IPS-NIHi11 (cell line): ENCODE measurements around the gene RNASE4.
"Not testable (repeated sequence)": the region's sequence is repeated elsewhere in the genome, so short reads cannot be mapped to it uniquely, and the experiment has no call there.

ENCODE experiments used
- DNase-seq: peaks from one replicate; pipeline ENCODE4 v3.0.0; 2012; ENCODE audit warnings: mixed read lengths, low spot score

The RNASE4 gene

GRCh38 chr14:20683891-20684661 is at the start of gene RNASE4:
TSS of gene RNASE4 (plus strand) at chr14:20684560. CDS start at chr14:20699372, 14,812 bp downstream.
- peak; percentile 64 for DNase-seq

DNA sequence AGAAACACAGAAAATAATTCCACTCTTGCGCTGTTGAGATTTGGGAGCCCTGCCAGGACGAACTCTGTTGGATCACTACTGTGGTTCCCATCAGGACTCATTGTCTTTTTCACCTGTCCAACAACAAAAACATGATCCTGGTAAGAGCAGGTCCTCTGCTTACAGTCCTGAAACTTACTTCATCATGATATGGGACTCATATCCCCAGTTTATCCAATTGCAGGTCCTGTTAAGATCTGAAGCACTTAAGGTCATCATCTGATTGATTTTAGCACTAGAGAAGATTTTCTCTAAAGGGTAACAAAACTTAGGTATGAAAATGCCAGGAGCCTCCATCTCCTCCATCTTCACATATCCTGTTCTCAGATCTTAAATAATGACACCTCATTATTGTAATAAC is 42.8 kb upstream of the RNASE4 start, which contains the start of gene OR6S1:
TSS of gene OR6S1 (minus strand) at position 101 of the 400 bp plus-strand sequence. CDS start at position 101, 0 bp downstream.
- no peak for DNase-seq

DNA sequence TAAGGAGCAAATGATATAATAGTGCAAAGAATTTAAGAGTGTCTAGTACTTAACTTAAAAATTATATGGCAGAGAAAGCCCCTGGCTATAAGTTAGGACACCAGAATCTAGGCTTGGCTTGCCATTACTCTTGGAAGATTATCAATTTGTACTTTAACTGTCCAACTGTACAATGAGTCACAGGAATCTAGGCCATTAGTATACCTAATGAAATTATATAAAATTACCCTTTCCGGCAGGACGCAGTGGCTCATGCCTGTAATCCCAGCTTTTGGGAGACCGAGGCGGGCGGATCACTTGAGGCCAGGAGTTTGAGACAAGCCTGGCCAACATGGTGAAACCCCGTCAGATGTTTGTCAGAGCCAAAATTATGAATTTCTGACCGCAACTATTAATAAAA is 42.2 kb upstream of the RNASE4 start:
- no peak for DNase-seq

DNA sequence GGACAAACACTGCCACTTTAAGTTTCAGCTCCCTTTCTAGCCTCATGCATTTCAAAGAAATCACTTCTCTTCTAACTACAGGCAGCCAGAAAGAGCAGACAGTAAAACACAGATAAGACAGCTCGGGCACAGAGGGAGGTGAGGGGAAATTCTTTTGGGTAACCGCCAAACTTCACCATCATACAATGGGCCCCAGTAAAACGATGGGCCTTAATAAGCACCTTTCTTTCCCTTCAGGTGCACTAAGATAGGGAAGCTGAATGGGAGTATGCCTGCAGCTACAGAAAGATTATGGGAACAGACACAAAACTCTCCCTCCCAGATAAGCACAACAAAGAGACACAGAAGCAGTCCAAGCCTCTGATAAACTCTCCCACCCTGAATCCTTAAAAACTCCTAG is 41.6 kb upstream of the RNASE4 start:
- DNase-seq: not testable (repeated sequence)

DNA sequence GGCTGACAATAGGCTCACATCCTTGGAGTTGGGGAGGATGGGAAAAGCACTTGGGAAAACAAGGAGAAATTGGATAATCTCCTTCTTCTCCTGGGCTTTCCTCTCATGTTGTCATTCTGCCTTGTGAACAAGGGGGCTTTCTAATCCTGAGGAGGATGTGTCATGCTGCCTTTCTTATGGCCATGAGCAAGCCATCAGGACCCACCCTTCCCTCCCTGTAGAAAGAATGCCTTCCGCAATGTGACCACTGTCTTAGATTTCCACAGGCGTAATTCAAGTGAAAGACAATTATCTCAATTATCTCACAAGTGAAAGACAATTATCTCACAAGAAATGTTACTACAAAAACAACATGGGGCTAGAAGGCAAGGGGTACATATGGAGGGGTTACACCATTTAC is 39.8 kb upstream of the RNASE4 start:
- DNase-seq: no peak

GRCh38 chr14:20645481-20645880 is 38.9 kb upstream of the RNASE4 start:
- no peak for DNase-seq

DNA sequence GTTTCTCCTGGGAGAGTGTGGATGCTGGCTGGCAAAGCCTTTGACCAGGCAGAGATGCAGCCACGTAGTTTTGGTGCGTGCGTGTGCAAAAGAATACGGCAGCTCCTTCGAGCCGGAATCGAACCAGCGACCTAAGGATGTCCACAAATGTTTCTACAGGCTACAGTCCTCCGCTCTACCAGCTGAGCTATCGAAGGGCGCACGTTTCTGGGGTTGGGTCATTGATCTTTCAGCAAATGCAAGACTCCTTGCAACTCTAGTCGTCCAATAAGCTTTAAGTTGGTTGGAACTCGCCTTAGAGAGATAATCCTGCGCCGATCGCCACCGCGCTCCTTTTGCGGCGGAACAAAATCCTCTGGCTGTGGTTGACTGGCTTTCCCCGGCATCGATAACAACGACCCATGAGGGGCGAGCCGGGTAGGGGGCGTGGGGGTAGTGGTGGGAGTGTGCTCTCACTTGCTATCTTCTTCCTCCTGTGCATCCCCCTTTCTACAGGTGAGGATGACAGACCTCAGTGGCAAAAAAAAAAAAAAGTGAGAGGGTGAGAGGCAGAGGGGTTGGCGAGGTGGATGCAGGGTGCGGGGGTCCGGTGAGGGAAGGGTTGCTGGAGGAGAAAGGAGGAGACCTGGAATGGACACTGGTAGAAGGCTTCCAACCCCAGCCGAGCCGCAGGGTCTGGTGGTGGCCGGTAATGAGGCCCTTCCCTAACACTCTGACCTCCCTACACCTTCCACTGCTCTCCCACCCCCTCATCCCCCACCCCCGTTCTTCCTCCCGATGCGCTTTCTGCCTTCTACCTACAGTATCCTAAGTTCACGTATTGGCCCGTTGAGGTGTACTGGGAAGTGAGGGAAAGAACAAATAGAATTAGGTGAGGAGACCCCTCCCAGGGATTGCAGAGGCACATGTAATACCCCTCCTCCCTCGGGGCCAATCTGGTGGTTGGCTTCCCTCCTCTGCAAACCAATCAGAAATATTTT is 31.1 kb upstream of the RNASE4 start:
- DNase-seq: peak; percentile 53

DNA sequence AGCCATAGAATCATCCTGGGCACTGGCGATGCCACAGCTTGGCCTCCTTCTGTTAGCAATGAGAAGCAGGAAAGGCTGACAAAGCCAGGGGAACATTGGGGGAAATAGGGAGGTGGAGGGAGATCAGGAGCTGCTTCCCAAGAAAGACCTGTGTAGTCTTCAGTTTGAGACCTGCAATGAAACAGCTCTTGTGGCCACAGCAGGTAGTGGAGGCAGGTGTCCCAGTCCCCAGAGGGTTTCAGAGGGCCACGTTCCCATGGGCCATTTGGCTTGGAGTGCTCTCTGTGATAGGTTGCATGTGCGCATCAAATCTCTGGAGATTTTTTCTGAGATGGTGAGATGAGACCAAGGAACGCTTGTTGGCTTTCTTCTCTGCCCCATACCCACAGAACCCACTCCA is 28.5 kb upstream of the RNASE4 start:
- DNase-seq: no peak

DNA sequence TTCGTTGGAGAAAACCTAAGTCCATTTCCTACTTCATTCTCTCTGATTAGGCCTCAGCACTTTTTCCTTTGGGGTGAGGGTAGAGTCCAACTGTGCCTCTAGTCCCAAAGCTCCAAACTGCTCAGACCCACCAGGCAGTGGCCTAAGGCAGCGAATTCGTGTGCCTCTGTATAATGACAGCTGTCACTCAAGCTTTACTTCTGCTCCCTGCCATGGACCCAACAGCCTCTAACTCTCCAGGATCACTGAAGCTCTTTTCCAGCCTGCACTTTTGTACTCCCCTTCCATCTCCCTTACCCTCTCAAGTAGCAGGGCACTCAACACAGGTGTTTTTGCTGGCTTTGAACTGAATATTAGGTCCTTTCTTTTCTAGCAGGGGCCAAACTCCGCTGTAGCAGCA is 28.1 kb upstream of the RNASE4 start:
- DNase-seq: no peak

DNA sequence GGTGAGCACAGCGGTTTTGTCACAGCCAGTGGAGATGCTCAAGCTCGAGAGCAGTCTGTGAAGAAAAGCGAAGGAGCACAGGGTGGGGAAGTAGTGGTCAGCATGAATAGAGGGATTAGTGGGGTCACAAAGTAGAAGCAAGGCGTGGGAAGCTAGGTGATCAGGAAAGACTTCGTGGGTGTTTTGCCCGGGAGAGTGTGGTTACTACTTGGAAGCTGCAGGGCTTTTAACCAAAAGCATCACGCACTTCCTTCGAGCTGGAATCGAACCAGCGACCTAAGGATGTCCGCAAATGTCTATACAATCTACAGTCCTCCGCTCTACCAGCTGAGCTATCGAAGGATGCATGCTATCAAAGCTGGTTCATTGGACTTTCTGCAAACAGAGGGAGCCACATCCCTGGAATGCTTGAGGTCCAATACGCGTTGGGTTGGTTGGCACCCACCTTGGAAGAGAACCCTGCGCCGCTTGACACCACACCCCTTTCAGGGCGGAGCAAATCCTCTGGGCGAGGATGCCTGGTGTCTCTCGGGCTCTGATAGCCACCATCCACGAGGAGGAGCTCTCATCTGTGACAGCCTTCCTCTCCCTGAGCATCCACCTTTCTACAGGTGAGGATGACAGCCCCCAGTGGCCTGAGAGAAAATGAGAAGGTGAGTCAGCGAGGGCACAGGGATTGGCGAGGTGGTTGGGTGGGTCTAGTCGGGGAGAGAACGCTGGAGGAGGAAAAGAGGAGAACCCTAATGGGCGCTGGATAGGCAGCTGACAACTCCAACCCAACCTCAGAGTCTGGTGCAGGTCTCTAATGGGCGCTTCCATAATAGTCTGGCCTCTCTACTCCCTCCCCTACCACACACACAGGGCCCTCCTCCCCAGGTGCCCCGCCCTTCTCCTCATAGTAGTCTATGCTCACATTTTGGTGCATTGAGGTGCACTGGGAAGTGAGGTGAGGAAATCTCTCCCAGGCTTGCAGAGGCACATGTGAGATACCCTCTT is 26.8 kb upstream of the RNASE4 start:
- peak; percentile 77 for DNase-seq

DNA sequence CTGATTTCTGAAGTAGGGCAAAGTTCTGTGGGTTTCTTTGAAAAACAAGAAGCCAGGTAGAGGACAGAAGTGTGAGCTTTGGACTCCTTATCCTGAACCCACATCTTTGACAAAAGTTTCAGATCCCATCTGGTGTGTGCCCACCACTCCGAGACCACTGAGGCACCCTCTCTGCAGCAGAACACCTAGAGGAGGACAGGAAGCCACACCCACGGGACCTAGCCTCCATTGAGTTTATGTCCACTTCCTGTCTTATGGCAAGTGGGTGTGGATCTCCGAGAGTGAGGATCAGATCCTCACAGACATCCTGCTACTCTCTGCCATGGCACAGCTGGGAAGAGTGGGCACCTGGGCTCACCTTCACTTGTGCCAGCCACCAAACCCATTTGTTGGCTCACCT is 26.1 kb upstream of the RNASE4 start:
- DNase-seq: no peak

DNA sequence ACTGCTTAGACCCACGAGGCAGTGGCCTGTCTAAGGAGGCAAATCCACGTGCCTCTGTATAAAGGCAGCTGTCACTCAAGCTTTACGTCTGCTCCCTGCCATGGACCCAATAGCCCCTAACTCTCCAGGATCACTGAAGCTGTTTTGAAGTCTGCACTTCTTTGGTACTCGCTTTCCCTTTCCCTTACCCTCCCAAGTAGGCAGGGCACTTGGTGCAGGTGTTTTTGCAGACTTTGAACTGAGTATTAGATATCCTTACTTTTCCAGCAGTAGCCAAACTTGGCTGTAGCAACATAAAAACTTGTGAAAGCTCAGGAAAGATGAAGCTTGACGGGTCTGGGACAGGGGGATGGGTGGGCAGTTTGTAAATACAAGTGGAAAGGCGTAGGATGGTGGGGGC is 25.0 kb upstream of the RNASE4 start:
- no peak for DNase-seq

- DNase-seq: no peak
Observed at GRCh38 chr14:20659813-20660395, 24.5 kb upstream of the RNASE4 start.

GRCh38 chr14:20661197-20661596 is 23.2 kb upstream of the RNASE4 start:
- DNase-seq: no peak

- peak; percentile 59 for DNase-seq
Observed at GRCh38 chr14:20662968-20663732, 21.2 kb upstream of the RNASE4 start.

- DNase-seq: not testable (repeated sequence)
Observed at GRCh38 chr14:20666400-20666961, 17.9 kb upstream of the RNASE4 start.

- DNase-seq: no peak
Observed at GRCh38 chr14:20667957-20668356, 16.4 kb upstream of the RNASE4 start.

DNA sequence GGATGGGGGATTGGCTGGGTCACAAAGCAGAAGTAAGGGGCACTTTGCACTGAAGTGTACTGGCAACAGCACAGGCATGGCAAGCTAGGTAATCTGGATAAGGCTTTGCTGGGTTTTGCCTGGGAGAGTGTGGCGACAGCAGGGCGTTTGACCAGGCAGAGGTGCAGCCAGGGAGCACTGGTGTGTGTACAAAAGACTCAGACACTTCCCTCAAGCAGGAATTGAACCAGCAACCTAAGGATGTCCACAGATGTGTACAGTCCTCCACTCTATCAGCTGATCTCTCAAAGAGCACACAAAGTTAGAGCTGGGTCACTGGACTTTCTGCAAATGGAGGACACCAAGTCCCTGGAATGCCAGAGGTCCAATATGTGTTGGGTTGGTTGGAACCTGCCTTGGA is 15.4 kb upstream of the RNASE4 start:
- DNase-seq: no peak

GRCh38 chr14:20671597-20672283 is 12.6 kb upstream of the RNASE4 start:
- DNase-seq: no peak
